HL-60 (cell line): ENCODE data around the gene SPINT2.

ENCODE experiments used
- DNase-seq, 2 experiments: peaks; one replicate each; pipeline ENCODE4 v3.0.0-alpha.2; 2010 to 2020; ENCODE audit warnings: low read depth in 1 of 2, low spot score in 1 of 2
- H3K27ac ChIP-seq: fragments of 250-450 bp; sonication (Bioruptor Pico); replicated peaks from 2 replicates; pipeline ENCODE4 v1.5.1; 2020; ENCODE audit warnings: mild to moderate bottlenecking, moderate library complexity
- H3K27me3 ChIP-seq: fragments of 250-450 bp; sonication (Bioruptor Pico); 2 replicates; pipeline ENCODE4 v1.5.1; 2021; ENCODE audit warnings: mild to moderate bottlenecking, moderate library complexity; ENCODE audit not compliant: insufficient read depth, poor library complexity, severe bottlenecking
- H3K4me3 ChIP-seq: replicated peaks from 2 replicates; pipeline ENCODE4 v1.5.1; 2011; ENCODE audit warnings: mild to moderate bottlenecking, control low read depth, low read length; ENCODE audit not compliant: insufficient read depth
- CTCF ChIP-seq: IDR thresholded peaks from one replicate; pipeline ENCODE4 v1.5.1; 2011; ENCODE audit warnings: low read length, control low read depth, inconsistent platforms; ENCODE audit not compliant: insufficient read depth
- GABPA ChIP-seq: IDR thresholded peaks from 2 replicates; pipeline ENCODE4 v1.6.1; 2012; ENCODE audit warnings: low read depth
- POLR2AphosphoS5 ChIP-seq: IDR thresholded peaks from 2 replicates; pipeline ENCODE4 v1.6.1; 2012; ENCODE audit warnings: low read depth
- REST ChIP-seq: IDR thresholded peaks from 2 replicates; pipeline ENCODE4 v1.6.1; 2012; ENCODE audit warnings: low read depth; ENCODE audit not compliant: insufficient replicate concordance
- SPI1 ChIP-seq: IDR thresholded peaks from 2 replicates; pipeline ENCODE4 v1.6.1; 2012; ENCODE audit warnings: low read depth, mild to moderate bottlenecking, borderline replicate concordance

The SPINT2 gene

GRCh38 chr19:38265213-38265861, 964 bp downstream of the SPINT2 start:
- Histone ChIP-seq H3K27ac (no peak overlapping the region), H3K27me3 (peaks cover 14% of the 10 kb centered on the region), H3K4me3 (no peak overlapping the region)
- TF ChIP-seq SPI1 (no peak), POLR2AphosphoS5 (no peak), REST (no peak), GABPA (no peak), CTCF (no peak)
- DNase-seq = no peak

GRCh38 chr19:38265921-38266429, 1.6 kb downstream of the SPINT2 start:
- TF ChIP-seq REST (no peak), GABPA (no peak), SPI1 (no peak), CTCF (no peak), POLR2AphosphoS5 (no peak)
- H3K27me3 ChIP-seq = peaks cover 14% of the 10 kb centered on the region
- no peak for DNase-seq
- no peak overlapping the region for H3K4me3 ChIP-seq
- H3K27ac ChIP-seq = no peak overlapping the region

- TF ChIP-seq GABPA (no peak), CTCF (no peak), SPI1 (no peak), POLR2AphosphoS5 (no peak), REST (no peak)
- Histone ChIP-seq H3K27me3 (peaks cover 14% of the 10 kb centered on the region), H3K27ac (no peak overlapping the region), H3K4me3 (no peak overlapping the region)
- no peak for DNase-seq
Measured at GRCh38 chr19:38266981-38267597, 2.7 kb downstream of the SPINT2 start.
